MCF 10A (cell line): Measurements from ENCODE around the gene ZNF275. TPM values are rescaled to one million over a fixed set of nuclear protein-coding genes. Genes with fewer than 3 reads are reported as not detected.

Experiments
- BruUV-seq: library from RNA; stranded (reverse); fragments of 400-500 nt; replicated peaks from 2 replicates; lab custom pipeline; 2021; lab: Mats Ljungman, UMichigan
- CTCF ChIA-PET: fragments of 300-600 bp; sonication (Branson Sonifier 250); formaldehyde crosslinking; extraction: SDS; loops from one replicate; lab custom pipeline; 2021; ENCODE audit warnings: antibody characterized with exemption, inconsistent platforms; lab: Yijun Ruan, JAX
- POLR2A ChIA-PET: fragments of 300-600, 350-650 bp; sonication (Branson Sonifier 250); formaldehyde crosslinking; extraction: SDS; loops from one replicate; lab custom pipeline; 2020; ENCODE audit warnings: antibody characterized with exemption, inconsistent platforms; lab: Yijun Ruan, JAX
- DNase-seq: peaks from one replicate; pipeline ENCODE4 v3.0.0-alpha.2; 2018; ENCODE audit not compliant: unreplicated experiment
- H3K27ac Mint-ChIP-seq: one replicate; pipeline ENCODE4 v1.8.0; 2022; ENCODE audit warnings: mild to moderate bottlenecking, low read depth, mixed read lengths; ENCODE audit not compliant: unreplicated experiment
- H3K27me3 Mint-ChIP-seq: one replicate; pipeline ENCODE4 v1.8.0; 2022; ENCODE audit warnings: mixed read lengths; ENCODE audit not compliant: insufficient read depth, unreplicated experiment
- H3K36me3 Mint-ChIP-seq: one replicate; pipeline ENCODE4 v1.8.0; 2022; ENCODE audit warnings: mild to moderate bottlenecking, moderate library complexity, mixed read lengths; ENCODE audit not compliant: insufficient read depth, unreplicated experiment
- H3K4me1 Mint-ChIP-seq: one replicate; pipeline ENCODE4 v1.8.0; 2022; ENCODE audit warnings: mixed read lengths; ENCODE audit not compliant: insufficient read depth, unreplicated experiment
- H3K4me3 Mint-ChIP-seq: one replicate; pipeline ENCODE4 v1.8.0; 2022; ENCODE audit warnings: mild to moderate bottlenecking, moderate library complexity, mixed read lengths; ENCODE audit not compliant: unreplicated experiment
- H3K9me3 Mint-ChIP-seq: one replicate; pipeline ENCODE4 v1.8.0; 2022; ENCODE audit warnings: mixed read lengths; ENCODE audit not compliant: unreplicated experiment
- intact Hi-C: fragments of 100-400 bp; cut with micrococcal nuclease; formaldehyde crosslinking; loops from 2 replicates; pipeline ENCODE4 v1.14.1; 2022
- total RNA-seq: library from RNA; stranded (reverse); gene quantifications from 2 replicates; pipeline ENCODE4 v1.2.3, GENCODE V29; 2022
- TF ChIP-seq, protein P1 (sequence below): fragments of 200-600 bp; IDR thresholded peaks from one replicate; pipeline ENCODE4 v1.8.0; 2022; ENCODE audit warnings: antibody characterized with exemption, mild to moderate bottlenecking; ENCODE audit not compliant: unreplicated experiment

The ZNF275 gene
- total RNA-seq, 1 experiment from 2014 or later = 10.7 TPM

GRCh38 chrX:153392642-153393321 lies 58.8 kb downstream of the ZNF275 start:
- H3K36me3 Mint-ChIP-seq = no peaks in the 10 kb centered on the region
- intact Hi-C loops = no loop called here
- POLR2A ChIA-PET = no interaction called here
- BruUV-seq = no TSS peak
- H3K27me3 Mint-ChIP-seq = no peaks in the 10 kb centered on the region
- CTCF ChIA-PET = interaction anchor here (0.6 to 1.3 kb wide), 2 partner anchors 20 to 91 kb away, joined by 3 read pairs; no protein-coding TSS in a partner anchor
- H3K4me3 Mint-ChIP-seq = no peak overlapping the region
- TF ChIP-seq, protein P1, sequence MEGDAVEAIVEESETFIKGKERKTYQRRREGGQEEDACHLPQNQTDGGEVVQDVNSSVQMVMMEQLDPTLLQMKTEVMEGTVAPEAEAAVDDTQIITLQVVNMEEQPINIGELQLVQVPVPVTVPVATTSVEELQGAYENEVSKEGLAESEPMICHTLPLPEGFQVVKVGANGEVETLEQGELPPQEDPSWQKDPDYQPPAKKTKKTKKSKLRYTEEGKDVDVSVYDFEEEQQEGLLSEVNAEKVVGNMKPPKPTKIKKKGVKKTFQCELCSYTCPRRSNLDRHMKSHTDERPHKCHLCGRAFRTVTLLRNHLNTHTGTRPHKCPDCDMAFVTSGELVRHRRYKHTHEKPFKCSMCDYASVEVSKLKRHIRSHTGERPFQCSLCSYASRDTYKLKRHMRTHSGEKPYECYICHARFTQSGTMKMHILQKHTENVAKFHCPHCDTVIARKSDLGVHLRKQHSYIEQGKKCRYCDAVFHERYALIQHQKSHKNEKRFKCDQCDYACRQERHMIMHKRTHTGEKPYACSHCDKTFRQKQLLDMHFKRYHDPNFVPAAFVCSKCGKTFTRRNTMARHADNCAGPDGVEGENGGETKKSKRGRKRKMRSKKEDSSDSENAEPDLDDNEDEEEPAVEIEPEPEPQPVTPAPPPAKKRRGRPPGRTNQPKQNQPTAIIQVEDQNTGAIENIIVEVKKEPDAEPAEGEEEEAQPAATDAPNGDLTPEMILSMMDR = no peak
- H3K27ac Mint-ChIP-seq = no peak overlapping the region
- no peaks in the 10 kb centered on the region for H3K4me1 Mint-ChIP-seq
- no peaks in the 10 kb centered on the region for H3K9me3 Mint-ChIP-seq
- DNase-seq = no peak

- no TSS peak for BruUV-seq
- Mint-ChIP-seq H3K9me3 (no peaks in the 10 kb centered on the region), H3K4me1 (no peaks in the 10 kb centered on the region), H3K36me3 (no peaks in the 10 kb centered on the region), H3K4me3 (no peak overlapping the region), H3K27me3 (no peaks in the 10 kb centered on the region), H3K27ac (no peak overlapping the region)
- no peak for DNase-seq
- POLR2A ChIA-PET = no interaction called here
- intact Hi-C loops = no loop called here
- CTCF ChIA-PET = no interaction called here
- TF ChIP-seq, protein P1 = no peak
Measured at GRCh38 chrX:153394612-153395011, 60.7 kb downstream of the ZNF275 start.

- Mint-ChIP-seq H3K36me3 (no peaks in the 10 kb centered on the region), H3K27me3 (no peaks in the 10 kb centered on the region), H3K4me1 (no peaks in the 10 kb centered on the region), H3K27ac (no peak overlapping the region), H3K4me3 (no peak overlapping the region), H3K9me3 (no peaks in the 10 kb centered on the region)
- TF ChIP-seq, protein P1 = no peak
- CTCF ChIA-PET = no interaction called here
- DNase-seq = no peak
- BruUV-seq = no TSS peak
- POLR2A ChIA-PET = no interaction called here
- intact Hi-C loops = no loop called here
Measured at GRCh38 chrX:153395613-153396319, 61.8 kb downstream of the ZNF275 start.

- DNase-seq = no peak
- H3K9me3 Mint-ChIP-seq = no peaks in the 10 kb centered on the region
- H3K4me3 Mint-ChIP-seq = no peak overlapping the region
- TF ChIP-seq, protein P1 = no peak
- intact Hi-C loops = no loop called here
- POLR2A ChIA-PET = no interaction called here
- CTCF ChIA-PET = no interaction called here
- no peaks in the 10 kb centered on the region for H3K36me3 Mint-ChIP-seq
- H3K27ac Mint-ChIP-seq = no peak overlapping the region
- H3K27me3 Mint-ChIP-seq = no peaks in the 10 kb centered on the region
- H3K4me1 Mint-ChIP-seq = no peaks in the 10 kb centered on the region
- BruUV-seq = no TSS peak
Measured at GRCh38 chrX:153396320-153397195, 62.6 kb downstream of the ZNF275 start.
